Right atrium auricular region (tissue), 2 donors: Measurements from ENCODE around the gene CASS4. TPM values are rescaled to one million over a fixed set of nuclear protein-coding genes. Genes with fewer than 3 reads are reported as not detected.
A peak's percentile ranks its signal among the peaks of the same experiment; 100 is the strongest.

Experiments used
- DNase-seq: peaks from one replicate; pipeline ENCODE4 v3.0.0-alpha.2; 2019; ENCODE audit warnings: low spot score
- H3K27ac ChIP-seq, 2 donors: fragments of 200-600 bp; sonication (generic); 1 replicate in 1 of 2; 2 replicates in 1 of 2; pipeline ENCODE4 v1.5.1; 2016 to 2019
- H3K27me3 ChIP-seq, 2 donors: fragments of 200-600 bp; sonication (generic); one replicate each; pipeline versions ENCODE4 v1.5.1 to v1.6.0; 2017 to 2019
- H3K36me3 ChIP-seq: fragments of 200-600 bp; sonication (generic); one replicate; pipeline ENCODE4 v1.5.1; 2016
- H3K4me1 ChIP-seq, 2 donors: fragments of 200-600 bp; sonication (generic); one replicate each; pipeline versions ENCODE4 v1.5.1 to v1.6.0; 2017 to 2019
- H3K4me3 ChIP-seq, 2 donors: fragments of 200-600 bp; sonication (generic); 1 replicate in 1 of 2; 2 replicates in 1 of 2; pipeline ENCODE4 v1.5.1; 2017 to 2019; ENCODE audit warnings: mild to moderate bottlenecking in 1 of 2, moderate library complexity in 1 of 2
- H3K9me3 ChIP-seq, 2 donors: fragments of 200-600 bp; sonication (generic); one replicate each; pipeline ENCODE4 v1.5.1; 2019
- total RNA-seq, 2 donors: library from RNA; depleted of rRNA; stranded (reverse); fragments of >200 nt; gene quantifications; one replicate each; pipeline ENCODE4 v1.1.0, GENCODE V29; 2016
- TF ChIP-seq, protein P1 (sequence below), 2 donors: fragments of 200-600 bp; sonication (generic); IDR thresholded peaks; one replicate each; pipeline ENCODE4 v1.5.1; 2019; ENCODE audit warnings: antibody characterized with exemption in 2 of 2

CASS4 gene
- total RNA-seq, 2 donors from 2014 or later: 2.0 to 2.4 TPM

DNA sequence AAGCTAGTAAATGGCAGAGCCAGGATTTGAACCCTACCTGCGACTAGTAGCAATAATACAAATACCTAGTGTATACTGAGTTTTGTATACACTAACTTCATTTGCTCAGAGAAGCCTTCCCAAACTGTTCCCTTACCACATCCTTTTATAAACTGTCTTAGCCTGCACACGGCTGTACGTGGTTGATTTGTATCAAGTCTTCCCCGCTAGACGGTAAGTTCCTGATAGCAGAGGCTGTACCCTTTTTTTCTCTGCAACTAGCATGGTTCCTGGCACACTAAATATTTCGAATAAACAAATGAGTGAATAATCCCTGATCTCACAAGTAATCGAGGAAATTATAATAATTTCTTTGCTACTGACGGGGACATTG, 57.0 kb downstream of the CASS4 start:
- H3K4me3 ChIP-seq: peak overlapping the region; percentile 86 to 87
- H3K27ac ChIP-seq: peak overlapping the region; percentile 79 to 89
- H3K36me3 ChIP-seq: peaks cover 14% of the 10 kb centered on the region
- DNase-seq: no peak
- peaks cover 0 to 31% of the 10 kb centered on the region in 2 donors for H3K4me1 ChIP-seq
- TF ChIP-seq, protein P1, sequence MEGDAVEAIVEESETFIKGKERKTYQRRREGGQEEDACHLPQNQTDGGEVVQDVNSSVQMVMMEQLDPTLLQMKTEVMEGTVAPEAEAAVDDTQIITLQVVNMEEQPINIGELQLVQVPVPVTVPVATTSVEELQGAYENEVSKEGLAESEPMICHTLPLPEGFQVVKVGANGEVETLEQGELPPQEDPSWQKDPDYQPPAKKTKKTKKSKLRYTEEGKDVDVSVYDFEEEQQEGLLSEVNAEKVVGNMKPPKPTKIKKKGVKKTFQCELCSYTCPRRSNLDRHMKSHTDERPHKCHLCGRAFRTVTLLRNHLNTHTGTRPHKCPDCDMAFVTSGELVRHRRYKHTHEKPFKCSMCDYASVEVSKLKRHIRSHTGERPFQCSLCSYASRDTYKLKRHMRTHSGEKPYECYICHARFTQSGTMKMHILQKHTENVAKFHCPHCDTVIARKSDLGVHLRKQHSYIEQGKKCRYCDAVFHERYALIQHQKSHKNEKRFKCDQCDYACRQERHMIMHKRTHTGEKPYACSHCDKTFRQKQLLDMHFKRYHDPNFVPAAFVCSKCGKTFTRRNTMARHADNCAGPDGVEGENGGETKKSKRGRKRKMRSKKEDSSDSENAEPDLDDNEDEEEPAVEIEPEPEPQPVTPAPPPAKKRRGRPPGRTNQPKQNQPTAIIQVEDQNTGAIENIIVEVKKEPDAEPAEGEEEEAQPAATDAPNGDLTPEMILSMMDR (IDR thresholded peaks at IDR 0.05): no peak
- H3K27me3 ChIP-seq: no peaks in the 10 kb centered on the region
- H3K9me3 ChIP-seq: no peaks in the 10 kb centered on the region

DNA sequence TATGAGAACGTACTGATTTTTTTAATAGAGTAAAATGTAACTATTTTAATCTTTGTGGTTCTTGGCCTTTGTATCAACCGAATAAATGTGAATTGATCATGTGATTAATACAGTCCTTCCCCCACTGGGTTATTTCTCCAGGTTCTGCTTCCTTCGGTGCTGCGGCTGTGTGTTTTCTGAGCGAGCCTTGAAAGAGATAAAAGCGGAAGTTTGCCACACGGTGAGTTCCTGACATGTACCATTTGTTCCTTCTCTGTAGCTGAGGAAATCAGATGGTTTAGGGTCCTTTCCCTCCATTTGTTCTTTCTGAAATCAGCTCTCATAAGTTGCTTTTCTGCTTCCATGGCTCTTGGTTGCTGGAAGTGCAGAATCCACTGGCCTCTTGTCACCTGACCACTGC, 71.9 kb downstream of the CASS4 start:
- TF ChIP-seq, protein P1 (IDR thresholded peaks at IDR 0.05): no peak
- no peak for DNase-seq
- H3K27ac ChIP-seq: no peak overlapping the region
- H3K36me3 ChIP-seq: peaks cover 57% of the 10 kb centered on the region
- H3K4me1 ChIP-seq: no peaks in the 10 kb centered on the region
- no peak overlapping the region for H3K4me3 ChIP-seq
- H3K9me3 ChIP-seq: no peaks in the 10 kb centered on the region
- no peaks in the 10 kb centered on the region for H3K27me3 ChIP-seq

DNA sequence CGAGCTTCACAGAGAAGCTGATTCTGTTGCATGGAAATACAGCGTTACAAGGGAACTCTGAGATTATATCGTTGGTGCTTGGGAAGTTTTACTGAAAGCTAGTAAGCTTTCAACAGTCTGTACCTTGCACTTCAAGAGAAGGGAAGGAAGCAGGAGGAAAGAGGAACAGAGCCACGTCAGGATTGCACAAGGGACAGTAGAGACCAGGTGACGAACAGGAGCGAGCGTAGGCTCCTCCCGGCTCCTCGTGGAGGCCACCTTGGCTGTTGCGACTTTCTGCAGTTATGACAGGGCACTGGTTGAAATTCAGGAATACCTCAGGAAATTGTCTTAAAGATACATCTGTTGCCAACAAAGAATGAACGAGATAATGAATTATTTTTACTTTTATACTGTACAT, 75.2 kb downstream of the CASS4 start:
- H3K27ac ChIP-seq: no peak overlapping the region
- peaks cover 39% of the 10 kb centered on the region for H3K36me3 ChIP-seq
- no peaks in the 10 kb centered on the region for H3K27me3 ChIP-seq
- no peak for DNase-seq
- no peaks in the 10 kb centered on the region for H3K4me1 ChIP-seq
- H3K9me3 ChIP-seq: no peaks in the 10 kb centered on the region
- TF ChIP-seq, protein P1 (IDR thresholded peaks at IDR 0.05): no peak
- no peak overlapping the region for H3K4me3 ChIP-seq

DNA sequence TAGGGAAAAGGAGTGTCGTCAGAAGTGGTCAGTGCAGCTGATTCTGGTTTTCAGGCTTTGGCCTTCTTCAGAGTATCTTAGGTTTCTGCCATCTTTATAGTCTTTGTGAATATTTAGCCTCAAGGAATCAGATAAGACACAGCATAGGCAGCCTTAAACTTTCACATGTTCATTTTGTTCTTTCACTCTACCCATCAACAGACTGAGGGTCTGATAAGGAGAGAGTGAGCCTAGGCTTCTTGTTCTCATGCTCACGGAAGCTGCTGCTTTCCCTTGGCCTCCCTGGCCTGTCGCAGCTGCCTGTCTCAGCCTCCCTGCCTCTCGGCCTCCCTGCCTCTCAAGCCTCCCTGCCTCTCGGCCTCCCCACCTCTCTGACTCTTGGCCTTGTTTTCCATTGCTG, 76.5 kb downstream of the CASS4 start:
- H3K27ac ChIP-seq: no peak overlapping the region
- H3K4me1 ChIP-seq: no peaks in the 10 kb centered on the region
- TF ChIP-seq, protein P1 (IDR thresholded peaks at IDR 0.05): no peak
- DNase-seq: no peak
- no peaks in the 10 kb centered on the region for H3K9me3 ChIP-seq
- H3K27me3 ChIP-seq: no peaks in the 10 kb centered on the region
- peaks cover 43% of the 10 kb centered on the region for H3K36me3 ChIP-seq
- no peak overlapping the region for H3K4me3 ChIP-seq

DNA sequence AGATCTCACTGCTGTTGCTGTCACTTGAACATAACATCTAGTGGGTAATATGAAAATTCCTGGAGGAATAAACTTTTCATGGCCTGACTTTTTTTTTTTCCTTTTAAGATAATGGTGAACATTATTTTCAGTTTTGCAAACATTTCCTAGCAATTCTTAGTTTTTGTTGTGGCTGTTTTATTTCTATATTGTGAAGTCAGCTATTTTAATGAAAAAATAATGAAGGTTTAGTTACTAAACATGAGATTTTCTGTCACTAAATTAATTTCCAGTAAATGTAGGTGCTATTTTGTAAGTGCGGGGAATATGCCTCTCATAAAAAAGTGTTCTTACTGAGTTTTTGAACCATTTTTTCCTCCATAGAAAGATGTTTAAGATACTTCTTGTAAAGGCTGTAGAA, 89.1 kb downstream of the CASS4 start:
- H3K27me3 ChIP-seq: no peaks in the 10 kb centered on the region
- no peaks in the 10 kb centered on the region for H3K4me1 ChIP-seq
- peaks cover 0 to 6% of the 10 kb centered on the region in 2 donors for H3K9me3 ChIP-seq
- H3K27ac ChIP-seq: no peak overlapping the region
- TF ChIP-seq, protein P1 (IDR thresholded peaks at IDR 0.05): no peak
- no peak overlapping the region for H3K4me3 ChIP-seq
- DNase-seq: no peak
- peaks cover 14% of the 10 kb centered on the region for H3K36me3 ChIP-seq

GRCh38 chr20:56503916-56504315, 91.9 kb downstream of the CASS4 start:
- no peaks in the 10 kb centered on the region for H3K36me3 ChIP-seq
- H3K4me1 ChIP-seq: no peaks in the 10 kb centered on the region
- no peak overlapping the region for H3K4me3 ChIP-seq
- no peak overlapping the region for H3K27ac ChIP-seq
- no peaks in the 10 kb centered on the region for H3K9me3 ChIP-seq
- DNase-seq: no peak
- H3K27me3 ChIP-seq: no peaks in the 10 kb centered on the region
- TF ChIP-seq, protein P1 (IDR thresholded peaks at IDR 0.05): no peak
